ENCODE data around the gene ACADS. TPM values are rescaled to one million over a fixed set of nuclear protein-coding genes. Genes with fewer than 3 reads are reported as not detected.

ACADS gene
- total RNA-seq, 1 experiment from 2014 or later: 5.2 TPM

- Histone ChIP-seq H2AFZ (ENCODE audit: low read length) (no peak overlapping the region), H3K9me3 (ENCODE audit: low read length) (no peaks in the 10 kb centered on the region), H3K4me2 (ENCODE audit: low read depth, low read length, poor library complexity, severe bottlenecking) (no peak overlapping the region), H3K9me2 (replicated peaks; ENCODE audit: insufficient read depth, low read length) (no peaks in the 10 kb centered on the region), H3K4me3 (ENCODE audit: low read length) (no peak overlapping the region), H3K36me3 (ENCODE audit: insufficient read depth, low read length) (peaks cover 10% of the 10 kb centered on the region), H3K4me1 (ENCODE audit: low read length) (peaks cover 7% of the 10 kb centered on the region), H3K27me3 (ENCODE audit: low read length) (no peaks in the 10 kb centered on the region), H3K9ac (ENCODE audit: low read length) (no peak overlapping the region), H3K27ac (ENCODE audit: low read length) (no peak overlapping the region), H3K79me2 (ENCODE audit: low read length) (peaks cover 3% of the 10 kb centered on the region), H4K20me1 (ENCODE audit: insufficient read depth, low read depth, low read length) (no peaks in the 10 kb centered on the region)
- no peak for DNase-seq
Observed at GRCh38 chr12:120705618-120706017, 20.0 kb upstream of the ACADS start.

- Histone ChIP-seq H3K4me2 (ENCODE audit: low read depth, low read length, poor library complexity, severe bottlenecking) (no peak overlapping the region), H3K4me1 (ENCODE audit: low read length) (peaks cover 7% of the 10 kb centered on the region), H3K79me2 (ENCODE audit: low read length) (peaks cover 7% of the 10 kb centered on the region), H3K9me3 (ENCODE audit: low read length) (no peaks in the 10 kb centered on the region), H3K36me3 (ENCODE audit: insufficient read depth, low read length) (peaks cover 7% of the 10 kb centered on the region), H4K20me1 (ENCODE audit: insufficient read depth, low read depth, low read length) (no peaks in the 10 kb centered on the region), H3K27me3 (ENCODE audit: low read length) (no peaks in the 10 kb centered on the region), H3K9me2 (replicated peaks; ENCODE audit: insufficient read depth, low read length) (no peaks in the 10 kb centered on the region), H3K9ac (ENCODE audit: low read length) (no peak overlapping the region), H3K4me3 (ENCODE audit: low read length) (no peak overlapping the region), H3K27ac (ENCODE audit: low read length) (no peak overlapping the region), H2AFZ (ENCODE audit: low read length) (no peak overlapping the region)
- no peak for DNase-seq
Observed at GRCh38 chr12:120706029-120706428, 19.6 kb upstream of the ACADS start.

GRCh38 chr12:120708651-120709050 lies 17.0 kb upstream of the ACADS start:
- Histone ChIP-seq H2AFZ (ENCODE audit: low read length) (no peak overlapping the region), H3K9ac (ENCODE audit: low read length) (no peak overlapping the region), H3K4me1 (ENCODE audit: low read length) (peaks cover 26% of the 10 kb centered on the region), H3K9me2 (replicated peaks; ENCODE audit: insufficient read depth, low read length) (no peaks in the 10 kb centered on the region), H3K36me3 (ENCODE audit: insufficient read depth, low read length) (peaks cover 4% of the 10 kb centered on the region; the same call in 1 of the 2 replicates), H3K4me2 (ENCODE audit: low read depth, low read length, poor library complexity, severe bottlenecking) (no peak overlapping the region), H4K20me1 (ENCODE audit: insufficient read depth, low read depth, low read length) (peaks cover 7% of the 10 kb centered on the region; the same call in 1 of the 2 replicates), H3K27ac (ENCODE audit: low read length) (0 out of 2 replicates have a peak overlapping the region, but pooled peaks have one; percentile 2), H3K9me3 (ENCODE audit: low read length) (no peaks in the 10 kb centered on the region), H3K4me3 (ENCODE audit: low read length) (no peak overlapping the region), H3K79me2 (ENCODE audit: low read length) (peaks cover 19% of the 10 kb centered on the region), H3K27me3 (ENCODE audit: low read length) (no peaks in the 10 kb centered on the region)
- no peak for DNase-seq

- Histone ChIP-seq H3K4me2 (ENCODE audit: low read depth, low read length, poor library complexity, severe bottlenecking) (peak within 1 kb of the TSS; percentile 80), H3K4me1 (ENCODE audit: low read length) (peaks cover 27% of the 10 kb centered on the region), H4K20me1 (ENCODE audit: insufficient read depth, low read depth, low read length) (peaks cover 7% of the 10 kb centered on the region; the same call in 1 of the 2 replicates), H3K79me2 (ENCODE audit: low read length) (peaks cover 24% of the 10 kb centered on the region), H2AFZ (ENCODE audit: low read length) (peak within 1 kb of the TSS; percentile 75; the same call in 1 of the 2 replicates), H3K9ac (ENCODE audit: low read length) (peak within 1 kb of the TSS; percentile 95), H3K9me2 (replicated peaks; ENCODE audit: insufficient read depth, low read length) (no peaks in the 10 kb centered on the region), H3K27me3 (ENCODE audit: low read length) (no peaks in the 10 kb centered on the region), H3K9me3 (ENCODE audit: low read length) (no peaks in the 10 kb centered on the region), H3K36me3 (ENCODE audit: insufficient read depth, low read length) (0 out of 2 replicates have a peak, but pooled peaks cover 3% of the 10 kb centered on the region), H3K27ac (ENCODE audit: low read length) (peak within 1 kb of the TSS; percentile 55), H3K4me3 (ENCODE audit: low read length) (peak within 1 kb of the TSS; percentile 90)
- peak; percentile 85 for DNase-seq
Observed at GRCh38 chr12:120710031-120710804, 15.4 kb upstream of the ACADS start, which contains the start of gene UNC119B. Gene UNC119B (plus strand): TSS chr12:120710458. CDS start chr12:120710475, 17 bp downstream.

GRCh38 chr12:120710805-120711296 lies 14.8 kb upstream of the ACADS start:
- DNase-seq: peak; percentile 78
- Histone ChIP-seq H3K27ac (ENCODE audit: low read length) (peak overlapping the region; percentile 55), H3K9me3 (ENCODE audit: low read length) (no peaks in the 10 kb centered on the region), H4K20me1 (ENCODE audit: insufficient read depth, low read depth, low read length) (peaks cover 7% of the 10 kb centered on the region; the same call in 1 of the 2 replicates), H3K4me1 (ENCODE audit: low read length) (peaks cover 27% of the 10 kb centered on the region), H3K36me3 (ENCODE audit: insufficient read depth, low read length) (peaks cover 3% of the 10 kb centered on the region; the same call in 1 of the 2 replicates), H3K4me2 (ENCODE audit: low read depth, low read length, poor library complexity, severe bottlenecking) (peak overlapping the region; percentile 71), H3K79me2 (ENCODE audit: low read length) (peaks cover 24% of the 10 kb centered on the region), H2AFZ (ENCODE audit: low read length) (peak overlapping the region; percentile 75; the same call in 1 of the 2 replicates), H3K9ac (ENCODE audit: low read length) (peak overlapping the region; percentile 95), H3K9me2 (replicated peaks; ENCODE audit: insufficient read depth, low read length) (no peaks in the 10 kb centered on the region), H3K4me3 (ENCODE audit: low read length) (peak overlapping the region; percentile 90), H3K27me3 (ENCODE audit: low read length) (no peaks in the 10 kb centered on the region)

DNA sequence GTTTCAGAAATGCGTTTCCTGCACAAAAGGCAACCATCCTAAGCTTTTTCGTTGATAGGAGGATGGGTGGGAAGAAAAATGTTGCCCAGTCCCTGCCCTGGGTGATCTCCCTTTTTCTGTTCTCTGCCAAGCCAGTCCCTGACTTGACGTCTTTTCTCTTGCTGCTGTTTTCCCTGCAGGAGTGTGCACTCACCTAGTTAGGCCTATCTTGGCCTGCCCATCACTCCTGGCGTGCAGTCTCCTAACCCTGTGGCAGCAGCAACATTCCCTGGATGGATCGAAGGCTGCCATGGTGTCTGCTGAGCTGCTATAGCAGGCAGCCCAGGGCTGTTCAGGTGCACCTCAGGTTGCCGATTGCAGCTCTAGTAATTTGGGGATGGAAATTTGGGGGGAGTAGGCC lies 14.2 kb upstream of the ACADS start:
- Histone ChIP-seq H3K4me2 (ENCODE audit: low read depth, low read length, poor library complexity, severe bottlenecking) (peak overlapping the region; percentile 71), H3K36me3 (ENCODE audit: insufficient read depth, low read length) (peaks cover 8% of the 10 kb centered on the region; the same call in 1 of the 2 replicates), H3K79me2 (ENCODE audit: low read length) (peaks cover 24% of the 10 kb centered on the region), H3K4me1 (ENCODE audit: low read length) (peaks cover 27% of the 10 kb centered on the region), H3K27me3 (ENCODE audit: low read length) (no peaks in the 10 kb centered on the region), H2AFZ (ENCODE audit: low read length) (no peak overlapping the region), H3K4me3 (ENCODE audit: low read length) (peak overlapping the region; percentile 90), H3K9ac (ENCODE audit: low read length) (peak overlapping the region; percentile 95), H3K9me2 (replicated peaks; ENCODE audit: insufficient read depth, low read length) (no peaks in the 10 kb centered on the region), H3K9me3 (ENCODE audit: low read length) (no peaks in the 10 kb centered on the region), H4K20me1 (ENCODE audit: insufficient read depth, low read depth, low read length) (peaks cover 7% of the 10 kb centered on the region; the same call in 1 of the 2 replicates), H3K27ac (ENCODE audit: low read length) (peak overlapping the region; percentile 55; the same call in 1 of the 2 replicates)
- DNase-seq: no peak

DNA sequence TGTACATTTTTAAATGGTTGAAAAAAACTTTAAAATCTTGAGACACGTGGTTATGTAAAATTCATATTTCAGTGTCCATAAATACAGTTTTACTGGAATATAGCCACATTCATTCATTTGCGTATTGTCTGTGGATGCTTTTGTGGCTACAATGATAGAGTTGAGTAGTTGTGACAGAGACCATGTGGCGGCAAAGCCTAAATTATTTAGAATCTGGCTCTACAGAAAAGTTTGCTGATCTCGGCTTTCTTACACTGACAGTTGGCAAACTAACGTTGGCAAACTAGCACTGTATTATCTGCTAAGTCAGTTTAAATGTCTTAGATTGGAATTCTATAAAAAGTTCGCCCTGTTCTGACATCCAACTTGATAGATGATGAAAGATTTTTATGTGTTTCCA lies 13.0 kb upstream of the ACADS start:
- no peak overlapping the region for H3K4me2 ChIP-seq (ENCODE audit: low read depth, low read length, poor library complexity, severe bottlenecking)

GRCh38 chr12:120713861-120714482 lies 11.7 kb upstream of the ACADS start:
- H3K4me3 ChIP-seq (ENCODE audit: low read length): no peak overlapping the region
- no peaks in the 10 kb centered on the region for H3K9me2 ChIP-seq (replicated peaks; ENCODE audit: insufficient read depth, low read length)
- H2AFZ ChIP-seq (ENCODE audit: low read length): no peak overlapping the region
- no peak overlapping the region for H3K9ac ChIP-seq (ENCODE audit: low read length)
- H3K4me2 ChIP-seq (ENCODE audit: low read depth, low read length, poor library complexity, severe bottlenecking): no peak overlapping the region
- H3K27ac ChIP-seq (ENCODE audit: low read length): no peak overlapping the region
- peak; percentile 94 for DNase-seq
- peaks cover 27% of the 10 kb centered on the region for H3K4me1 ChIP-seq (ENCODE audit: low read length)
- peaks cover 11% of the 10 kb centered on the region; the same call in 1 of the 2 replicates for H4K20me1 ChIP-seq (ENCODE audit: insufficient read depth, low read depth, low read length)
- H3K79me2 ChIP-seq (ENCODE audit: low read length): peaks cover 24% of the 10 kb centered on the region
- peaks cover 24% of the 10 kb centered on the region; the same call in 1 of the 2 replicates for H3K36me3 ChIP-seq (ENCODE audit: insufficient read depth, low read length)
- no peaks in the 10 kb centered on the region for H3K27me3 ChIP-seq (ENCODE audit: low read length)
- H3K9me3 ChIP-seq (ENCODE audit: low read length): no peaks in the 10 kb centered on the region

More for the DNA sequence above, 13.0 kb upstream of the ACADS start:
- DNase-seq: no peak
- no peaks in the 10 kb centered on the region for H3K9me2 ChIP-seq (replicated peaks; ENCODE audit: insufficient read depth, low read length)
- H4K20me1 ChIP-seq (ENCODE audit: insufficient read depth, low read depth, low read length): peaks cover 7% of the 10 kb centered on the region; the same call in 1 of the 2 replicates
- peaks cover 14% of the 10 kb centered on the region; the same call in 1 of the 2 replicates for H3K36me3 ChIP-seq (ENCODE audit: insufficient read depth, low read length)
- no peak overlapping the region for H3K4me3 ChIP-seq (ENCODE audit: low read length)
- H3K79me2 ChIP-seq (ENCODE audit: low read length): peaks cover 24% of the 10 kb centered on the region
- H3K9me3 ChIP-seq (ENCODE audit: low read length): no peaks in the 10 kb centered on the region
- no peaks in the 10 kb centered on the region for H3K27me3 ChIP-seq (ENCODE audit: low read length)
- H3K27ac ChIP-seq (ENCODE audit: low read length): 0 out of 2 replicates have a peak overlapping the region, but pooled peaks have one; percentile 7
- no peak overlapping the region for H2AFZ ChIP-seq (ENCODE audit: low read length)
- H3K9ac ChIP-seq (ENCODE audit: low read length): no peak overlapping the region
- peaks cover 27% of the 10 kb centered on the region for H3K4me1 ChIP-seq (ENCODE audit: low read length)

Measured in Karpas-422 (cell line).